ENCODE measurements around the gene GPS2. TPM values are rescaled to one million over a fixed set of nuclear protein-coding genes. Genes with fewer than 3 reads are reported as not detected.

The GPS2 gene
- total and polyA plus RNA-seq, 10 of the 15 experiments (the other 5 are each of a cell fraction or from before 2014, with no cell fraction given): 10.2 to 96.4 (median 42.5) TPM

DNA sequence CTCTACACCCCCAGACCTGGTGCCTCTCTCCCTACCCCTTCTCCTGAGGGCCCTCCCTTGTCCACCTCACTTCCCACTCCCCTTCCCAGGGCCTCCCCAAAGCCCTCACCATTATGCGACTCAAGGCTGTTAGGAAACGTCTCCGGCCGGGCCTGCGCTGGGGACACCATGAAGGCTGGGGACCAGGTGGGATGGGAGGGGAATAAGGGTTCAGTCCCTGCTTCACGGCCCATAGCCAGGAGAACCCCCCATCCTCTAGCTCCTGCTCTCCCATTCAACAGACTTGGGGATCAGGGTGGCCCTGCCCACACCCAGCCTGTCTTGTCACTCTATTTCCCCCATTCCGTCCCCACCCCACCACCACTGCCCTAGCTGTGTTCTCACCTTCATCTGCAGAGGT, 11.9 kb upstream of the GPS2 start (continued):
- TF ChIP-seq, protein P1, sequence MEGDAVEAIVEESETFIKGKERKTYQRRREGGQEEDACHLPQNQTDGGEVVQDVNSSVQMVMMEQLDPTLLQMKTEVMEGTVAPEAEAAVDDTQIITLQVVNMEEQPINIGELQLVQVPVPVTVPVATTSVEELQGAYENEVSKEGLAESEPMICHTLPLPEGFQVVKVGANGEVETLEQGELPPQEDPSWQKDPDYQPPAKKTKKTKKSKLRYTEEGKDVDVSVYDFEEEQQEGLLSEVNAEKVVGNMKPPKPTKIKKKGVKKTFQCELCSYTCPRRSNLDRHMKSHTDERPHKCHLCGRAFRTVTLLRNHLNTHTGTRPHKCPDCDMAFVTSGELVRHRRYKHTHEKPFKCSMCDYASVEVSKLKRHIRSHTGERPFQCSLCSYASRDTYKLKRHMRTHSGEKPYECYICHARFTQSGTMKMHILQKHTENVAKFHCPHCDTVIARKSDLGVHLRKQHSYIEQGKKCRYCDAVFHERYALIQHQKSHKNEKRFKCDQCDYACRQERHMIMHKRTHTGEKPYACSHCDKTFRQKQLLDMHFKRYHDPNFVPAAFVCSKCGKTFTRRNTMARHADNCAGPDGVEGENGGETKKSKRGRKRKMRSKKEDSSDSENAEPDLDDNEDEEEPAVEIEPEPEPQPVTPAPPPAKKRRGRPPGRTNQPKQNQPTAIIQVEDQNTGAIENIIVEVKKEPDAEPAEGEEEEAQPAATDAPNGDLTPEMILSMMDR (IDR thresholded peaks at IDR 0.05 in 2 of 3, conservative IDR thresholded peaks at IDR 0.05 in 1 of 3; ENCODE audit: control insufficient read depth in 2 of 3, extremely low read depth in 1 of 3, insufficient read depth in 1 of 3, low read depth in 3 of 3, low read length in 3 of 3): no peak
- TF ChIP-seq NR2F1 (conservative IDR thresholded peaks at IDR 0.05) (no peak), PML (IDR thresholded peaks at IDR 0.05; ENCODE audit: low read length) (no peak)

DNA sequence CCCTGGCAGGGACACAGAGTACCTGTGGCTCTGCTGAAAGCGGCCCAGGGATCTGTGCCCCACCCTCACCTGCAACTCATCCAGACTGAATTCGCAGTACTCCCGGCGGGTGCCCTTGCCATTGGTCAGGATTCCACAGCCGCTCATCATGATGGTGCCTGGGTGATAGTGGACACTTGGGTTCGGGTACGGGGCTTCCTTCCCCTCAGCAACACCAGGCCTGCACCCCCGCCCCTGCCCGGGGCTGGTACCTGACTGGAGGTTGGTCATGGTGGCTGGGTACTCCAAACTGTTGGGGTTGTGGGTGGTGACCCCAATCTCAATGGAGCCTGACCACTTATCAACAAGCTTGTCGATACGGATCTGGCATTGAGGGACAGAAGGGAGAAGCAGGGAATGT, 11.0 kb upstream of the GPS2 start:
- H3K4me2 ChIP-seq (ENCODE audit: control insufficient read depth, insufficient read depth): no peak overlapping the region
- ChIA-PET POLR2A (interaction anchor here (3.2 kb wide), 1 partner anchor 10 kb away, joined by 21 read pairs; the partner anchor contains the start of gene ACAP1), RAD21 (ENCODE audit: unreplicated experiment) (interaction anchor here (1.5 to 2.2 kb wide), 2 partner anchors 11 to 28 kb away, joined by 3 to 10 read pairs; partner anchors contain the start of gene ACAP1), SMC1A (ENCODE audit: uncharacterized antibody, unreplicated experiment) (interaction anchor here (0.9 to 3.5 kb wide), 2 partner anchors 10 to 78 kb away, joined by 3 to 21 read pairs; partner anchors contain the start of genes ACAP1 and TMEM256), CTCF (interaction anchor here (1.0 to 7.9 kb wide), 6 partner anchors 11 to 112 kb away, joined by 3 to 49 read pairs (median 5); partner anchors contain the start of gene ACAP1)
- DNase-seq (ENCODE audit: low read depth, low spot score): no peak
- H3K36me3 ChIP-seq (ENCODE audit: control insufficient read depth in 2 of 2, insufficient read depth in 2 of 2, low read length in 1 of 2): peaks cover 6 to 29% of the 10 kb centered on the region in 2 experiments; a peak in 3 of 4 replicates
- no peak overlapping the region for H3K27ac ChIP-seq (ENCODE audit: control insufficient read depth, insufficient read depth)
- no peak for FAIRE-seq
- H3K4me1 ChIP-seq (ENCODE audit: control insufficient read depth, insufficient read depth, low read length): peaks cover 14% of the 10 kb centered on the region
- no peak for TF ChIP-seq ZNF207 (IDR thresholded peaks at IDR 0.05; ENCODE audit: borderline replicate concordance)
- TF ChIP-seq MXI1 (IDR thresholded peaks at IDR 0.05; ENCODE audit: low read depth, low read length): no peak
- no peak for TF ChIP-seq CHD1 (IDR thresholded peaks at IDR 0.05; ENCODE audit: low read depth, low read length)
- no peak for TF ChIP-seq POLR2A (IDR thresholded peaks at IDR 0.05; ENCODE audit: low read depth, low read length)
- TF ChIP-seq SMAD1 (IDR thresholded peaks at IDR 0.05; ENCODE audit: low read depth, partially characterized antibody): no peak
- TF ChIP-seq CREB1 (IDR thresholded peaks at IDR 0.05; ENCODE audit: low read depth): no peak
- intact Hi-C loops (cut with micrococcal nuclease; ENCODE audit: unreplicated experiment): no loop called here
- peaks cover 17% of the 10 kb centered on the region for H3K79me2 ChIP-seq (ENCODE audit: control insufficient read depth, insufficient read depth, low read length)
- 95% methylated on average over 11 of the region's 11 CpGs for WGBS (ENCODE audit: insufficient coverage, insufficient replicate concordance, low lambda C conversion rate, missing lambda C conversion rate)
- H4K20me1 ChIP-seq (ENCODE audit: control insufficient read depth, insufficient read depth): no peaks in the 10 kb centered on the region
- no peak overlapping the region for H3K4me3 ChIP-seq
- no peaks in the 10 kb centered on the region for H3K27me3 ChIP-seq (replicated peaks in 1 of 2; ENCODE audit: control insufficient read depth in 2 of 2, insufficient read depth in 2 of 2, low read length in 1 of 2)
- no peak overlapping the region for H3K9ac ChIP-seq (ENCODE audit: control insufficient read depth, insufficient read depth, low read length)
- H3K9me3 ChIP-seq (replicated peaks; ENCODE audit: control insufficient read depth, insufficient read depth, low read length): no peaks in the 10 kb centered on the region
- BruUV-seq (replicated peaks): no TSS peak
- no peak for ATAC-seq
- in situ Hi-C loops (cut with MboI): no loop called here
- no peak overlapping the region for H2AFZ ChIP-seq (ENCODE audit: control insufficient read depth, low read depth, low read length)

All from GM12878 (cell line).